ENCODE measurements around the gene CRIP3. TPM values are rescaled to one million over a fixed set of nuclear protein-coding genes. Genes with fewer than 3 reads are reported as not detected.

The CRIP3 gene
- total RNA-seq, 1 experiment from 2014 or later: 16.9 TPM

DNA sequence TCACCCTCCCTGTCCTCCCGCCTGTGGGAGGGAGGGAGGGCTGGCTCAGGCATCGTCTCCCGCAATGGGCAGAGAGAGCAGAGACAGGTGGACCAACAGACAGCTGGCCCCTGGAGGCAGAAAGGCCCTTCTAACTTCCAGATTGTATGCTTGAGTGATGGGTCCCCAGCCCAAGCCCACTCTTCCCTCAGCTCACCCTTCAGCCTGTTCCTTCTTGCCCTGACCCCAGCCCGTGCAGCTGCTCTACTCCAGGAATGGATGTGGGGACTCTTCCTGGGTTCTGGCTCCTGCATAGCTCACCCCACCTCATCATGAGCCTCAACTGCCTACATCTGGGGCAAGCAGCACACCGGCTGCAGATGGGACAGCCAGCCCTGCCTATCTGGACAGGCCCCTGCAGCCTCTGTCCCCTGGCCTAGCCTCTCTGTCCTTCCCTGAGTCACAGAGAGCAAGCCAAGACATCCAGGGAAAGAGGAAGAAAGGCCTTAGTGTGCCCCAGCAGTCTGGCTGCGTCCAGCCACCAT is 22.1 kb downstream of the CRIP3 start:
- no peak overlapping the region for H3K27ac ChIP-seq (ENCODE audit: insufficient read length, low read depth, low read length)
- H3K9ac ChIP-seq (ENCODE audit: extremely low read depth, insufficient read length, low read length): no peak overlapping the region
- no peak overlapping the region for H3K18ac ChIP-seq (ENCODE audit: insufficient read length, low read depth, low read length)
- no peak overlapping the region for H2BK120ac ChIP-seq (ENCODE audit: low read depth, low read length, poor library complexity, severe bottlenecking)
- H3K79me2 ChIP-seq (ENCODE audit: insufficient read depth, low read length): no peaks in the 10 kb centered on the region
- H2BK20ac ChIP-seq (ENCODE audit: low read depth, low read length, poor library complexity, severe bottlenecking): no peak overlapping the region
- H3K4me1 ChIP-seq (ENCODE audit: insufficient read depth, low read length): no peaks in the 10 kb centered on the region
- Mint-ChIP-seq H3K36me3 (ENCODE audit: insufficient read depth in 1 of 3, low read depth in 3 of 3) (no peaks in the 10 kb centered on the region), H3K4me3 (no peak overlapping the region), H3K27me3 (ENCODE audit: low read depth) (peaks cover 4% of the 10 kb centered on the region), H3K27ac (no peak overlapping the region), H3K9me3 (no peaks in the 10 kb centered on the region), H3K4me1 (peaks cover 10 to 23% of the 10 kb centered on the region in 2 experiments)
- no peak overlapping the region for H2AK5ac ChIP-seq (ENCODE audit: insufficient read length, low read length)
- H3K4ac ChIP-seq (ENCODE audit: low read depth, low read length): no peak overlapping the region
- H3K9me3 ChIP-seq (ENCODE audit: control insufficient read depth, low read depth, low read length): no peaks in the 10 kb centered on the region
- H3K56ac ChIP-seq (ENCODE audit: insufficient read length, low read depth, low read length): no peak overlapping the region
- no peak for DNase-seq
- H3K4me2 ChIP-seq (ENCODE audit: insufficient read depth, insufficient read length, low read length): no peak overlapping the region
- no peaks in the 10 kb centered on the region for H3K23me2 ChIP-seq (ENCODE audit: insufficient read length, low read depth, low read length, poor library complexity, severe bottlenecking)
- TF ChIP-seq, protein P1, sequence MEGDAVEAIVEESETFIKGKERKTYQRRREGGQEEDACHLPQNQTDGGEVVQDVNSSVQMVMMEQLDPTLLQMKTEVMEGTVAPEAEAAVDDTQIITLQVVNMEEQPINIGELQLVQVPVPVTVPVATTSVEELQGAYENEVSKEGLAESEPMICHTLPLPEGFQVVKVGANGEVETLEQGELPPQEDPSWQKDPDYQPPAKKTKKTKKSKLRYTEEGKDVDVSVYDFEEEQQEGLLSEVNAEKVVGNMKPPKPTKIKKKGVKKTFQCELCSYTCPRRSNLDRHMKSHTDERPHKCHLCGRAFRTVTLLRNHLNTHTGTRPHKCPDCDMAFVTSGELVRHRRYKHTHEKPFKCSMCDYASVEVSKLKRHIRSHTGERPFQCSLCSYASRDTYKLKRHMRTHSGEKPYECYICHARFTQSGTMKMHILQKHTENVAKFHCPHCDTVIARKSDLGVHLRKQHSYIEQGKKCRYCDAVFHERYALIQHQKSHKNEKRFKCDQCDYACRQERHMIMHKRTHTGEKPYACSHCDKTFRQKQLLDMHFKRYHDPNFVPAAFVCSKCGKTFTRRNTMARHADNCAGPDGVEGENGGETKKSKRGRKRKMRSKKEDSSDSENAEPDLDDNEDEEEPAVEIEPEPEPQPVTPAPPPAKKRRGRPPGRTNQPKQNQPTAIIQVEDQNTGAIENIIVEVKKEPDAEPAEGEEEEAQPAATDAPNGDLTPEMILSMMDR (conservative IDR thresholded peaks at IDR 0.05): no peak
- no peak overlapping the region for H4K91ac ChIP-seq (ENCODE audit: insufficient read length, low read depth, low read length)
- H2BK5ac ChIP-seq (ENCODE audit: insufficient read length, low read length): no peak overlapping the region
- H4K20me1 ChIP-seq (ENCODE audit: control insufficient read depth, insufficient read depth, insufficient read length): no peaks in the 10 kb centered on the region
- no CpG with 5 or more reads among the region's 6 CpGs for WGBS (ENCODE audit: extremely low coverage, insufficient read length, low lambda C conversion rate)
- H3T11ph ChIP-seq (ENCODE audit: low read length): no peak overlapping the region
- no peaks in the 10 kb centered on the region for H3K79me1 ChIP-seq (ENCODE audit: insufficient read depth, low read depth, low read length, poor library complexity, severe bottlenecking)
- H3K23ac ChIP-seq (ENCODE audit: insufficient read length, low read depth, low read length): no peak overlapping the region
- H2AFZ ChIP-seq (ENCODE audit: low read length): no peak overlapping the region
- H3K14ac ChIP-seq (ENCODE audit: insufficient read depth, low read length): no peak overlapping the region
- H2BK12ac ChIP-seq (ENCODE audit: insufficient read length, low read depth, low read length): no peak overlapping the region
- H4K8ac ChIP-seq (replicated peaks; ENCODE audit: insufficient read length, low read depth, low read length): no peak overlapping the region
- no peak overlapping the region for H2BK15ac ChIP-seq (ENCODE audit: low read depth, low read length)
- no peak overlapping the region for H4K5ac ChIP-seq (ENCODE audit: insufficient read length, low read depth, low read length)
- no peaks in the 10 kb centered on the region for H3K27me3 ChIP-seq (ENCODE audit: insufficient read depth, low read length)

Measured in H9 (cell line).